H1 (cell line): Measurements from ENCODE around the gene LHFPL2. TPM values are rescaled to one million over a fixed set of nuclear protein-coding genes. Genes with fewer than 3 reads are reported as not detected.

Experiments used
- CTCF ChIA-PET: fragments of 300-600 bp; sonication (Branson Sonifier 250); formaldehyde crosslinking; loops from one replicate; lab custom pipeline; 2021; ENCODE audit not compliant: partially characterized antibody; lab: Charles Lee
- POLR2A ChIA-PET: fragments of 300-600 bp; sonication (Branson Sonifier 250); formaldehyde crosslinking; loops from one replicate; lab custom pipeline; 2021; ENCODE audit warnings: inconsistent platforms; ENCODE audit not compliant: partially characterized antibody; lab: Charles Lee
- DNase-seq, 2 experiments: peaks; one replicate each; pipeline versions ENCODE4 v3.0.0 to v3.0.0-alpha.2; 2010 to 2022; ENCODE audit warnings: low spot score in 2 of 2, low read depth in 1 of 2, mixed read lengths in 1 of 2
- FAIRE-seq: peaks from 2 replicates; lab custom pipeline; 2011; peaks lifted over from hg19 to GRCh38; lab: Jason Lieb, UNC
- H2AFZ ChIP-seq: 2 replicates; pipeline ENCODE4 v1.8.1; 2012; ENCODE audit warnings: low read length, inconsistent platforms
- H2AK5ac ChIP-seq: 2 replicates; pipeline ENCODE4 v1.6.1; 2013; ENCODE audit warnings: low read depth, low read length
- H2BK120ac ChIP-seq: replicated peaks from 2 replicates; pipeline ENCODE3; 2013; ENCODE audit warnings: low read depth, low read length, inconsistent platforms
- H2BK12ac ChIP-seq: 2 replicates; pipeline ENCODE4 v1.6.1; 2013; ENCODE audit warnings: low read depth, low read length
- H2BK15ac ChIP-seq: 2 replicates; pipeline ENCODE4 v1.6.1; 2013; ENCODE audit warnings: low read length
- H2BK20ac ChIP-seq: 2 replicates; pipeline ENCODE4 v1.6.1; 2013; ENCODE audit warnings: low read length
- H2BK5ac ChIP-seq: 2 replicates; pipeline ENCODE4 v1.6.1; 2013; ENCODE audit warnings: low read depth, low read length
- H3K14ac ChIP-seq: 2 replicates; pipeline ENCODE4 v1.6.1; 2013; ENCODE audit warnings: inconsistent platforms; ENCODE audit not compliant: insufficient read length
- H3K18ac ChIP-seq: 2 replicates; pipeline ENCODE4 v1.6.1; 2013; ENCODE audit warnings: low read length; ENCODE audit errors: extremely low read depth
- H3K23ac ChIP-seq: 2 replicates; pipeline ENCODE4 v1.6.1; 2013; ENCODE audit warnings: inconsistent platforms; ENCODE audit not compliant: insufficient read length
- H3K23me2 ChIP-seq: 2 replicates; pipeline ENCODE4 v1.6.1; 2013; ENCODE audit warnings: low read depth, low read length
- H3K27ac ChIP-seq: 2 replicates; pipeline ENCODE4 v1.6.1; 2011; ENCODE audit warnings: low read depth, low read length, inconsistent platforms
- H3K27me3 ChIP-seq, 4 experiments: replicated peaks in 1 of 4; 1 replicate in 1 of 4; 2 replicates in 3 of 4; pipeline versions ENCODE4 v1.6.1 to v1.8.1; 2011 to 2013; ENCODE audit warnings: low read length in 3 of 4, mild to moderate bottlenecking in 3 of 4, inconsistent platforms in 2 of 4, mixed read lengths in 2 of 4, moderate library complexity in 1 of 4; ENCODE audit not compliant: control insufficient read depth in 3 of 4, insufficient read depth in 3 of 4; ENCODE audit errors: extremely low read depth in 1 of 4
- H3K36me3 ChIP-seq, 4 experiments: 2 replicates each; pipeline versions ENCODE4 v1.6.1 to v1.8.1; 2011 to 2013; ENCODE audit warnings: mild to moderate bottlenecking in 4 of 4, low read length in 3 of 4, moderate library complexity in 2 of 4, control low read depth in 1 of 4, inconsistent platforms in 1 of 4; ENCODE audit not compliant: insufficient read depth in 4 of 4, control insufficient read depth in 2 of 4
- H3K4ac ChIP-seq: replicated peaks from 2 replicates; pipeline ENCODE3; 2013; ENCODE audit warnings: low read length, low read depth, mixed read lengths, inconsistent platforms; ENCODE audit not compliant: insufficient read length
- H3K4me1 ChIP-seq, 4 experiments: replicated peaks in 1 of 4; 1 replicate in 1 of 4; 2 replicates in 3 of 4; pipeline versions ENCODE4 v1.6.1 to v1.8.1; 2011 to 2013; ENCODE audit warnings: low read length in 3 of 4, inconsistent platforms in 2 of 4, mixed read lengths in 1 of 4; ENCODE audit not compliant: insufficient read depth in 4 of 4, control insufficient read depth in 3 of 4
- H3K4me2 ChIP-seq, 2 experiments: 2 replicates each; pipeline versions ENCODE4 v1.6.1 to v1.8.1; 2011 to 2013; ENCODE audit warnings: low read depth in 2 of 2, low read length in 2 of 2, control low read depth in 1 of 2, inconsistent platforms in 1 of 2, mild to moderate bottlenecking in 1 of 2; ENCODE audit not compliant: insufficient read depth in 1 of 2
- H3K4me3 ChIP-seq, 4 experiments: fragments of 200-600, 300-600 bp in 1 of 4; sonication (generic), shearing (Covaris generic), sonication (Bioruptor Twin) in 1 of 4; 2 replicates each; pipeline versions ENCODE4 v1.5.1 to v1.8.1; 2011 to 2016; ENCODE audit warnings: low read length in 4 of 4, low read depth in 3 of 4, control low read depth in 2 of 4, inconsistent platforms in 2 of 4, mild to moderate bottlenecking in 2 of 4, mixed read lengths in 1 of 4, moderate library complexity in 1 of 4; ENCODE audit not compliant: insufficient read depth in 2 of 4; ENCODE audit errors: extremely low read depth in 1 of 4
- H3K56ac ChIP-seq: replicated peaks from 2 replicates; pipeline ENCODE3; 2013; ENCODE audit warnings: low read depth, mild to moderate bottlenecking, mixed read lengths, low read length, inconsistent platforms; ENCODE audit not compliant: insufficient read length
- H3K79me1 ChIP-seq: 2 replicates; pipeline ENCODE4 v1.6.1; 2013; ENCODE audit warnings: low read depth, low read length, control low read depth
- H3K79me2 ChIP-seq, 2 experiments: 2 replicates each; pipeline versions ENCODE4 v1.6.1 to v1.8.1; 2012 to 2013; ENCODE audit warnings: low read length in 2 of 2, mild to moderate bottlenecking in 2 of 2, inconsistent platforms in 1 of 2; ENCODE audit not compliant: insufficient read depth in 2 of 2, control insufficient read depth in 1 of 2
- H3K9ac ChIP-seq, 4 experiments: replicated peaks in 1 of 4; 1 replicate in 1 of 4; 2 replicates in 3 of 4; pipeline versions ENCODE4 v1.6.1 to v1.8.1; 2011 to 2013; ENCODE audit warnings: low read depth in 3 of 4, low read length in 3 of 4, control low read depth in 2 of 4, mild to moderate bottlenecking in 2 of 4, moderate library complexity in 2 of 4, inconsistent platforms in 1 of 4; ENCODE audit errors: extremely low read depth in 1 of 4
- H3K9me3 ChIP-seq, 2 experiments: 2 replicates each; pipeline versions ENCODE4 v1.6.1 to v1.8.1; 2012 to 2013; ENCODE audit warnings: mild to moderate bottlenecking in 2 of 2, moderate library complexity in 2 of 2, control low read depth in 1 of 2, inconsistent platforms in 1 of 2, low read depth in 1 of 2, low read length in 1 of 2, mixed read lengths in 1 of 2; ENCODE audit not compliant: insufficient read depth in 2 of 2
- H4K20me1 ChIP-seq, 2 experiments: replicated peaks in 1 of 2; 2 replicates each; pipeline versions ENCODE3 to v1.8.1; 2011 to 2013; ENCODE audit warnings: inconsistent platforms in 2 of 2, low read length in 2 of 2, mild to moderate bottlenecking in 1 of 2; ENCODE audit not compliant: insufficient read depth in 2 of 2, control insufficient read depth in 1 of 2
- H4K5ac ChIP-seq: 2 replicates; pipeline ENCODE4 v1.6.1; 2013; ENCODE audit warnings: low read length, low read depth, mixed read lengths, inconsistent platforms; ENCODE audit not compliant: insufficient read length
- H4K8ac ChIP-seq: 2 replicates; pipeline ENCODE4 v1.8.0; 2013; ENCODE audit warnings: mild to moderate bottlenecking, moderate library complexity, low read length, inconsistent platforms; ENCODE audit not compliant: insufficient read depth; ENCODE audit errors: extremely low read depth
- H4K91ac ChIP-seq: replicated peaks from 2 replicates; pipeline ENCODE3; 2013; ENCODE audit warnings: low read length, mixed read lengths, inconsistent platforms; ENCODE audit not compliant: insufficient read length
- E2F6 ChIP-seq: IDR thresholded peaks from 2 replicates; pipeline ENCODE4 v1.6.1; 2012; ENCODE audit warnings: inconsistent platforms
- GTF2F1 ChIP-seq: IDR thresholded peaks from 2 replicates; pipeline ENCODE4 v1.6.1; 2012; ENCODE audit warnings: low read depth, low read length, improper control_type of control experiment, borderline replicate concordance
- HDAC2 ChIP-seq, 2 experiments: fragments of 300-600 bp in 1 of 2; sonication (generic) in 1 of 2; IDR thresholded peaks; 2 replicates each; pipeline ENCODE4 v1.6.1; 2011 to 2012; ENCODE audit warnings: low read depth in 2 of 2, low read length in 2 of 2, mild to moderate bottlenecking in 2 of 2, moderate library complexity in 2 of 2, borderline replicate concordance in 1 of 2, inconsistent platforms in 1 of 2
- JUN ChIP-seq: IDR thresholded peaks from 2 replicates; pipeline ENCODE4 v1.6.1; 2011; ENCODE audit warnings: low read depth, mild to moderate bottlenecking, improper control_type of control experiment, low read length
- JUND ChIP-seq: IDR thresholded peaks from 2 replicates; pipeline ENCODE4 v1.6.1; 2011; ENCODE audit warnings: mild to moderate bottlenecking, improper control_type of control experiment, low read length
- KDM4A ChIP-seq: IDR thresholded peaks from one replicate; pipeline ENCODE4 v1.7.1; 2012; ENCODE audit warnings: low read depth, mild to moderate bottlenecking, moderate library complexity, low read length, inconsistent platforms; ENCODE audit not compliant: severe bottlenecking
- NANOG ChIP-seq: IDR thresholded peaks from 2 replicates; pipeline ENCODE4 v1.6.1; 2011; ENCODE audit warnings: low read length, low read depth, mild to moderate bottlenecking, inconsistent platforms; ENCODE audit not compliant: insufficient read depth, poor library complexity, severe bottlenecking
- POLR2A ChIP-seq, 2 experiments: IDR thresholded peaks; 1 replicate in 1 of 2; 2 replicates in 1 of 2; pipeline ENCODE4 v1.6.1; 2011; ENCODE audit warnings: low read depth in 2 of 2, low read length in 2 of 2, mild to moderate bottlenecking in 2 of 2; ENCODE audit errors: control extremely low read depth in 1 of 2
- POU5F1 ChIP-seq: IDR thresholded peaks from 2 replicates; pipeline ENCODE4 v1.6.1; 2011; ENCODE audit warnings: low read depth, mild to moderate bottlenecking, low read length, moderate library complexity
- SRF ChIP-seq: IDR thresholded peaks from 2 replicates; pipeline ENCODE4 v1.6.1; 2011; ENCODE audit warnings: mild to moderate bottlenecking, low read depth, low read length, moderate library complexity
- TBP ChIP-seq: IDR thresholded peaks from 2 replicates; pipeline ENCODE4 v1.6.1; 2011; ENCODE audit warnings: low read depth, low read length, improper control_type of control experiment
- YY1 ChIP-seq: IDR thresholded peaks from 2 replicates; pipeline ENCODE4 v1.6.1; 2011; ENCODE audit warnings: low read depth, mild to moderate bottlenecking, low read length
- WGBS, 2 experiments: shearing (Covaris generic) in 1 of 2; methylation state at CpG; one replicate each; pipeline versions ENCODE4 v1.1.6 to v1.1.7; 2013 to 2015; ENCODE audit warnings: low lambda C conversion rate in 2 of 2, mixed read lengths in 2 of 2, inconsistent platforms in 1 of 2, low coverage in 1 of 2, missing lambda C conversion rate in 1 of 2; ENCODE audit not compliant: insufficient replicate concordance in 2 of 2, insufficient coverage in 1 of 2, insufficient read length in 1 of 2; ENCODE audit errors: extremely low coverage in 1 of 2, missing lambda C conversion rate in 1 of 2; 5-methylcytosine and 5-hydroxymethylcytosine counted together
- polyA plus RNA-seq, 7 experiments: library from polyadenylated mRNA; depleted of rRNA in 3 of 7; stranded (reverse) in 5 of 7; unstranded in 2 of 7; fragments of >200 nt in 5 of 7; fragments of 200-250 nt in 2 of 7; gene quantifications; 1 replicate in 5 of 7; 2 replicates in 1 of 7; 4 replicates in 1 of 7; pipeline versions ENCODE4 v1.2.1 to v1.2.3, GENCODE V29; 2011 to 2013; ENCODE audit warnings: missing spikeins in 2 of 7, mixed read lengths in 2 of 7
- total RNA-seq: library from RNA; stranded (reverse); fragmentation: NEBNext Ultra II Directional; extraction: Animal tissue kit (Norgen Biotek cat#: 25700); gene quantifications from 2 replicates; pipeline ENCODE4 v1.2.1, GENCODE V29; 2021

The LHFPL2 gene
- total and polyA plus RNA-seq, 2 of the 8 experiments (the other 6 are each of a cell fraction or from before 2014, with no cell fraction given), result 9.6 to 43.0 TPM

- H4K91ac ChIP-seq, result no peak overlapping the region
- H3K27me3 ChIP-seq, result no peaks in the 10 kb centered on the region
- no peak overlapping the region for H3K9ac ChIP-seq
- H3K79me2 ChIP-seq, result no peaks in the 10 kb centered on the region
- H3K23me2 ChIP-seq, result no peaks in the 10 kb centered on the region
- no peak for TF ChIP-seq HDAC2 (IDR thresholded peaks at IDR 0.05; ENCODE audit: borderline replicate concordance in 1 of 2, low read depth in 2 of 2, low read length in 2 of 2)
- TF ChIP-seq GTF2F1, result no peak
- no peak for TF ChIP-seq POU5F1
- no peak for TF ChIP-seq SRF
- TF ChIP-seq YY1, result no peak
- TF ChIP-seq E2F6, result no peak
- TF ChIP-seq NANOG, result no peak
- no peak for TF ChIP-seq JUND
- TF ChIP-seq KDM4A, result no peak
- TF ChIP-seq POLR2A (IDR thresholded peaks at IDR 0.05; ENCODE audit: control extremely low read depth in 1 of 2, low read depth in 2 of 2, low read length in 2 of 2), result no peak
- no peak for TF ChIP-seq JUN
- no peak for TF ChIP-seq TBP
- TF ChIP-seq, all 59 proteins: peak for 0
- Histone ChIP-seq H2BK20ac (no peak overlapping the region), H2BK12ac (no peak overlapping the region), H3K23ac (no peak overlapping the region), H2AK5ac (no peak overlapping the region), H2BK15ac (no peak overlapping the region), H3K18ac (no peak overlapping the region), H3K4me2 (no peak overlapping the region), H3K4me1 (no peaks in the 10 kb centered on the region), H3K9me3 (no peaks in the 10 kb centered on the region), H3K27ac (no peak overlapping the region), H4K20me1 (no peaks in the 10 kb centered on the region), H4K5ac (no peak overlapping the region), H3K14ac (no peak overlapping the region), H3K36me3 (no peaks in the 10 kb centered on the region), H2BK5ac (no peak overlapping the region), H4K8ac (no peak overlapping the region), H2AFZ (no peak overlapping the region), H3K4me3 (no peak overlapping the region), H3K56ac (no peak overlapping the region), H3K79me1 (no peaks in the 10 kb centered on the region), H2BK120ac (no peak overlapping the region), H3K4ac (no peak overlapping the region)
- no peak for DNase-seq
- 78% methylated on average over 3 of the region's 3 CpGs; no CpG with 5 or more reads in 1 of the 2 experiments for WGBS, 2 experiments
- POLR2A ChIA-PET, result no interaction called here
- CTCF ChIA-PET, result interaction anchor here (1.8 to 2.4 kb wide), 2 partner anchors 16 to 122 kb away, joined by 8 to 9 read pairs; no protein-coding TSS in a partner anchor
- FAIRE-seq, result no peak
Observed at GRCh38 chr5:78659714-78660113, 11.1 kb upstream of the LHFPL2 start.
